Testis (tissue), 2 donors: ENCODE results near the gene LCN10.

ENCODE experiments used
- CTCF ChIP-seq, 3 experiments: fragments of 450-650 bp in 2 of 3; fragments of 200-600 bp in 1 of 3; sonication (generic) in 1 of 3; IDR thresholded peaks; one replicate each; pipeline ENCODE4 v1.5.1; 2016 to 2019; ENCODE audit warnings: antibody characterized with exemption in 3 of 3, mild to moderate bottlenecking in 2 of 3, moderate library complexity in 1 of 3
- POLR2A ChIP-seq: fragments of 450-650 bp; IDR thresholded peaks from one replicate; pipeline ENCODE4 v1.6.1; 2017; ENCODE audit warnings: antibody characterized with exemption, mild to moderate bottlenecking, moderate library complexity

- no peak for TF ChIP-seq CTCF (IDR thresholded peaks at IDR 0.05)
- TF ChIP-seq POLR2A, result no peak
Observed at GRCh38 chr9:136718345-136719194, 24.2 kb downstream of the LCN10 start.
